Kidney capillary endothelial cell (primary cell): Measurements from ENCODE around the gene TNFRSF6B.

ENCODE experiments used
- DNase-seq: peaks from one replicate; pipeline ENCODE4 v3.0.0-alpha.2; 2018; ENCODE audit warnings: low spot score

The TNFRSF6B gene

DNA sequence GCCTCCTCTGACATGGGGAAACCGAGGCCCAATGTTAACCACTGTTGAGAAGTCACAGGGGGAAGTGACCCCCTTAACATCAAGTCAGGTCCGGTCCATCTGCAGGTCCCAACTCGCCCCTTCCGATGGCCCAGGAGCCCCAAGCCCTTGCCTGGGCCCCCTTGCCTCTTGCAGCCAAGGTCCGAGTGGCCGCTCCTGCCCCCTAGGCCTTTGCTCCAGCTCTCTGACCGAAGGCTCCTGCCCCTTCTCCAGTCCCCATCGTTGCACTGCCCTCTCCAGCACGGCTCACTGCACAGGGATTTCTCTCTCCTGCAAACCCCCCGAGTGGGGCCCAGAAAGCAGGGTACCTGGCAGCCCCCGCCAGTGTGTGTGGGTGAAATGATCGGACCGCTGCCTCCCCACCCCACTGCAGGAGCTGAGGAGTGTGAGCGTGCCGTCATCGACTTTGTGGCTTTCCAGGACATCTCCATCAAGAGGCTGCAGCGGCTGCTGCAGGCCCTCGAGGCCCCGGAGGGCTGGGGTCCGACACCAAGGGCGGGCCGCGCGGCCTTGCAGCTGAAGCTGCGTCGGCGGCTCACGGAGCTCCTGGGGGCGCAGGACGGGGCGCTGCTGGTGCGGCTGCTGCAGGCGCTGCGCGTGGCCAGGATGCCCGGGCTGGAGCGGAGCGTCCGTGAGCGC lies 1.6 kb downstream of the TNFRSF6B start:
- no peak for DNase-seq

DNA sequence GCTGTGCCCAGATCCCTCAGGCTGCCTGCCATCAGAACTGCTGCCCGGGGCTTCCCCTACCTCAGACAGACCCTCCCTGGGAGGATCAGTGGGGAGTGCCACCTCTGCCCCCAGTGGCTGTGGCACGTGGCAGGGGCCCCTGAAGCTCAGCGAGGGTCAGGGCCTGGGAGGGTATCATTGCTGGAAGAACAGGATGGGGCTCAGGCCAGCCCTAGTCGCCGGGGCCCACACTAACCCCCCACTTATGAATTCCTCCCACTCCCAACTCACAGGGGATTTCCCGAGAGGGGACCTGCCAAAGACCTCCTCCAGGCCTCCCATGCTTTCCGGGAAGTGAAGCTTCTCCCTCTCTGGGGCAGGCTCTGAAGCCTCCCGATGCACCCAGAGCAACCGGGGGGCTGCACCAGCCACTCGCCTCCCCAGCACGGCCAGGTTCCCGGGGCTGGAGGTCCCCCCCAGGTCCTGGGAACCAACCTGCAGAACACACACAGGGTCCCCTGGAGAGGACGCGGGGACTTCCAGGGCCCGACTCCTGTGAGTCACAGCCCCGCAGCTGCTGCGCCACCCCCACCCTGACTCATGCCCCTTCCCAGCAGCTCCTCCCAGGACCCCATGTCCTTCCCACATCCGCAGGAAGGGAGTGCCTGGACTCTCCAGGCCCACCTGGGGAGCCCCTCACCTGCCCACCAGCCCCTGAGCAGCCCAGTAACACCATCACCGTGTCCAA lies 2.5 kb downstream of the TNFRSF6B start:
- peak; percentile 68 for DNase-seq

DNA sequence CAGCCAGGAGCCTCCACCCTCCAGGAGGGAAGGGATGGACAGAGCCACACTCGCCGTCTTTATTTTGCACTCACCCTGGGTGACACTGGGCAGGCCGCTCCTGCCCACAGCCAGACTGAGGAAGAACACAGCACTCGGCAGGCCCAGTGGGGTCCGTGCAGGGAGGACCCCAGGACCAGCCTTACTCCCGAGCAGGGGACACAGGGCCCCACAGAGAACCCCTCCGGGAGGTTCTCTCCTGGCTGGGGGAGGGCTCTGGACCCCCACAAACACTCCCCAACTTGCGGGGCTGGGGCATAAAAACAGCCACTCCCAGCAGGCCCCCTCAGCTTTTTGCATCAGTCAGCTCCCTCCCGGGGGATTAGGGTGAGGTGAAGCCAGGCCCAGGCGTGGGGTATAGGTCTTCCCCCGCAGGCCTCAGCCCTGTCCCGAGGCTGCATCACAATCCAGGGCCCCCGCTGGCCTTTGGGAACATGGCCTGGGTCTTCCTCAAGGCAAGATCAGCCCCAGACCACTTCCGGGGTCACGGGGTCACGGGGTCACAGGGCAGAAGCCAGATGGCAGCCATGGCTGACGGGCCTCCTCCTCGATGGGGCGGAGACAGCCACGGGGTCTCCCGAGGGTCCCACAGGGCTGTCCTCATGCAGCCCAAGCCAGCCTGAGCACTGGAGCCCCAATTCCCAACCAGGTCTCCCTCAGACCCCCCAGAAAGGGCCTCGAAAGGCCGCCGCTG lies 3.2 kb downstream of the TNFRSF6B start:
- no peak for DNase-seq

DNA sequence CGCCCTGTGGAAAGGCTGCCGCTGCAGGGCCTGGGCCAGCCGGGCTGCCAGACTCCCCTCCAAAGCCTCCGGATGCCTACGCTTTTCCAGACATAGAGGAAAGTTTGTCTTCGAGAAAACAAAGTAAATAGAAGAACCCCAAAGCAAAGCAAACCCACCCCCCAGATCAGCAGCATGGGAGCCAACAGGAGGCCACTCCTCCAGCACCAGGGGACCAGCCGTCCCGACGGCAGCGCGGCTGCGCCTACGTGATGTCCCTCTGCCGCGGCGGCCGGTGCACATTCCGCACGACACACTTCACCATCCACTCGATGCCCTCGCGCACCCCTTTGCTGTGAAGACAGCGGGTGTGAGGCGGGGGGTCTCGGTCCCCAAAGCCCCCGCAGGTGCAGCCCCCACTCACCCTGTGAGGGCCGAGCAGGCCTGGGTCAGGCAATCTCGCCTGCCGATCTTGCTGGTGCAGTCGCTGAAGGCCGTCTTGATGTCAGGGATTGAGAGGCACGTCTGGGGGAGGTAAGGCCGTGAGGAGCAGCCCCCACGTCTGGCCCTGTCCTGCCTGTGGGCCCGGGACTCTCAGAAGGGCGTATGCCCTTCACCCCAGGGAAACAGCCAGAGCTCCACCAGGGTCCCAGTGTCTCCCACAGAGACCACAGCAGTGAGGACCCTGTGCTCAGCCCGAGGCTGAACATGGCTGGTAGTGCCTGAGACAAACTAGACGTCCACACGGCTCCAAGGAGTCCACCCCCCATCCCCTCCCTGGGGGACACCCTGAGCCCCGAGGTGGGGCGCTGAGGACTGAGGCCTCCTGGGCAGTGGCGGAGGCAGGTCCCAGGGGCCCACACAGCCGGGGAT lies 4.0 kb downstream of the TNFRSF6B start:
- DNase-seq = no peak

DNA sequence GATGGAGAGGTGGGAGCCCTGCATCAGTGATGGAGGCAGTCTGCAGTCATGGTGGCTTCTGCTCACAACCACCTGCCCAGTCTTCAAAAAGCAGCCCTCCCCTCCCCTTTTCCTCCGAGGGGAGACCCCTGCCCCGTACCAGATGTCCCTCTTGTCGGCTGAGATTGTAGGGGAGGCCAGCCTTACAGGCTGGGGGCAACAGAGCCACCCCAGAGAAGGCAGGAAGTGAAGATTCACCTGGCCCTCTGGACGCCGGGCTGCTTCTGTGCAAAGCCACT lies 4.5 kb downstream of the TNFRSF6B start:
- DNase-seq = no peak

DNA sequence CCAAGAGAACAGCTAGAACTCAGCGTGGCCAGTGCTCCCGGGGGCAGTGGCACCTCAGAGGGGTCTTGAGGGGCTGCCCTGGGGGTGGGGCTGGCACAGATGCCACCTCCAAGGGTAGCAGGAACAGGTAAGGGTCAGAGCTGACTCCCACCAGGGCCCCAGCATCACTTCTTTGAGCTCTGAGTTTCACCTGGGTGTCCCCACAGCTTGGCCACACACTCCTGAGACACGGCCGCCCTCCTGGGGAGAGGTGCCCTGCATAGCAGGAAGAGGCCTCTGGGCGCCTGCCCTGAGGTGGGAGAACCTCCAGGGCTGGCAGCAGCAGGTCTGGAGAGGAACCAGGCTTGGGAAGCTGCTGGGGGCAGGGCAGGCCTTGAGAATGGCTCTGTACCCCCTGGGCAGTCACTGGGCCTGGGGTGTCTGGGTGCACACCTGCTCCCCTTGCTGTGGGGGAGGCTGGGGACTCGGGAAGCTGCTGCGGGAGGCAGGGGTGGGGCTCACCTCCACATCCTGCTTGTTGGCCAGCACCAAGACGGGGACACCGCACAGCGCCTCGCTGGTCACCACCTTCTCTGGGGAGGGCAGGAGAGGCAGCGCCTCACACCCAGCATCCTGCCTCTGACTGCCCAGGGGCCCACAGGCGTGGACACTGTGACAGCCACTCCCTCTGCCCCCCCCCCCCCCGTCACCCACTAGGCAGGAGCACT lies 5.0 kb downstream of the TNFRSF6B start:
- DNase-seq = no peak

DNA sequence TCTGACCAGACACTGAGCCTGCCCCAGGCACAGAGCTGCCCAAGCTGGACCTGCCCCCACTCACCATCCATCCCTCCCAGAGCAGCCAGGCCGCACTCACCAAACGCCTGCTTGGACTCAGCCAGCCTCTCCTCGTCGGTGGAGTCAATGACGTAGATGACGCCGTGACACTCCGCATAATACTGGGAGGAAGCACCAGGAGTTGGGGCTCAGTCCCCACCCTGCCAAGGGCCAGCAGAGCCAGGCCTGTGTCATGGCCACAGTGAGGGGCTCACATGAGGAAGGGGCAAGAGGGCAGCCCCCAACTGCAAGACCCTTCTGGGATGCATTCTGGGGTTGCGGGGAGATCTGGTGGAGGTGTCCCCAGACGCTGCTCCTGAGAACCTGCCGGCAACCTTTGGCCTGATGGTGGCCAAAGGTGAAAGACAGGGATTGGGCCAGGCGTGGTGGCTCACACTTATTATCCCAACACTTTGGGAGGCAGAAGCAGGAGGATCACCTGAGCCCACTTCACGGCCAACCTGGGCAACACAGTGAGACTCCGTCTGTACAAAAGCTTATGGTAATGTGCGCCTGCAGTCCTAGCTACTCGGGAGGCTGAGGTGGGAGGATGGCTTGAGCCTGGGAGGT lies 5.7 kb downstream of the TNFRSF6B start:
- no peak for DNase-seq

DNA sequence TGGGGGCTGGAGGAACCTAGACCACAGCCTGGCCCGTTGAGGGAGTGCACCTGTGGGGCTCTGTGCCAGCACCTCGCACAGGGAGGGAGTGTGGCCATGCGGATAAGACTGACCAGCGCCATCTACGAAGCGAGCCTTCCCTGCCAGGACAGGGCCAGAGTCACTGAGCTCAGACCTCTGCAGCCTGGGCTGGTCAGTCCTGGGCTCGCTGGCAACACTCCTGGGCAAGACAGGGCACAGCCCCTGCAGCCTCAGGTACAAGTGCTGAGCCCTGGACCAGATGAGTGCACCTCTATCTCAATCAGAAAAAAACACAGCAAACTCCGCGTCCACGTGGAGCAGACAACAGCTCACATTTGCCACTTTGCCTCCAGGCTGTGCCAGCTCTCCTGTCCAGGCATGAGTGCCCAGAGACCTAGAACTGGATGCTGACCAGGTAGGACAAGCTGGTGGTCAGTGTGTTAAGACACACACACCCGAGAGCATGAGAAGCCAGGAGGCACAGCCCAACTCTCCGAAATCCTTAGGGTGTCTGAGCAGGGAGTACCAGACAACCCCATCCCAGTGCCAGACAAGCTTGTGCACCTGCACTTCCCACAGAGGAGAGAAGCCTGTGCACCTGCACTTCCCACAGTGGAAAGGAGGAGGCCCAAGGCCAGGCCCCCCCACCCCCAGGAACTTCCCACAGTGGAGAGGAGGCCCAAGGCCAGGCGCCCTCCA lies 6.5 kb downstream of the TNFRSF6B start:
- no peak for DNase-seq

DNA sequence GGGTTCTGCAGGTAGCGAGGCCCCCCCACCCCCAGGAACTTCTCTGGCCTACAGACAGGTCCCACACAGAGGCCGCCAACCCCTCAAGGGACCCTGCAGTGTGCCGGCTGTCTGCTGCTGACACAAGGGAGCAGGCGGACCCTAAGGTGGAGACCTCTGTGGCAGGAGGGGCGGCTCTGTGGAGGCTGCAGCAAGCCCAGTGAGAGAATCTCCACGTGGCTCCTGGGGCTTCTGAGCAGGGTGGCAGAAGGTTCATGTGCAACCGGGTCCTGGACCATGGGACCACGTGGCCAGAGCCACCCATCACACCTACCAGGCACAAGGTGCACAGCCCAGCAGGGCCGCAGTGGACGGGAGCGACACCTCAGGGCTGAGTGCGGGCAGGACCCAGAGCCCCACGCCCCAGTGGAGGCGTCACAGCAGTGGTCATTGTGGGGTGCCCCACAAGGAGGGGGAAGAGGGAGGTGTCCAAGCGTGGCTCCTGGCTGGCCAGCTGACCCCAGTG lies 7.1 kb downstream of the TNFRSF6B start:
- no peak for DNase-seq

DNA sequence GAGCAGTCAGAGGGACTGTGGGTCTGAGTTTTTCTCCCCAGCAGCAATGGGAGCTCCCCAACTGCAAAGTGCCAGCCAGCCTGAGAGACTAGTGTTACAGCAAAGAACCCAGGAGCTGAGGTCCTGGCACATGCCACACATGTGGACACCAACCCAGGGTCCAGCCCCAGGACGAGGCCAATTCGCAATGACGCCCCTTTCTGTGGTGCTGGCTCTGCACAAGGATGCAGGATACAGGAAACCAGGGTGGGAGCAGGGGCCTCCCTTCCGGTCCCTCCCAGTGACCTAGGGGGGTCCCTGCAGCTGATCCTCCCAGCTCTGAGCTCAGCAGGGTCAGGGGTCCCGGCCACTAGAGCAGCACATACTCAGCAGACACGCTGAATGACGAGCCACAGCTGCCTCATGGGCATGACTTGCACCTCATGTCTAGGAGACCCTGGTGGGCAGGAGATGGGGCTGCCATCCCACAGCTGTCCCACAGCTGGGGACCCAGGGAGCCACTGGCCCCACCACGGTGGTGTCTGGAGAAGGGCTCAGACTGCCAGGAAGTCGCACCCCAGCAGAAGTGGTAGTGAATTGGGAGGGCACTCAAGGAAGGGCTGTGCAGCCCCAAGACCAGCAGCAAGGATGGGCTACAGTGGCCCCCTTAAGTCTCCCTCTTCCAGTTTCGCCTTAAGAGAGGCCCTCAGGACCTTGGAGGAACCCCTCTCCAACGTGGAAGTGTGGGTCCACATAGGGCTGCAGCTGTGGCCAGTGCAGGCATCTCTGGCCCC lies 7.7 kb downstream of the TNFRSF6B start:
- DNase-seq = no peak

DNA sequence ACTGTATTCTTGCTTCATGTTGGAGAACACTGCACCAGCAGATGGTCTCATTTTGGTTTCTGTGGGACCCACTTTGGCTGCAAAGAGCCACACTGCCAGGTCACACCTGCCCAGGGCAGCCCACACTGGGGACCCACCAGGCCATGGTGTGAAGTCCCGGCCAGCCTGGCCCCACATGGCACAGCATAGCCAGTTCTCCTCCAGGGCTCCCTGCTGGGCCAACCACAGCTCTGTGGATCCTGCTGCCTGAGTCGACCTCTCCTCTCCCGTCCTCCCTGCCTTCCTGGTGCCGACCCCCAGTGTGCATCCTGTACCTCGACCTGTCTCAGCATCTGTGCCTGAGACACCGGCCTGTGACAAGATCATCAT lies 8.3 kb downstream of the TNFRSF6B start:
- no peak for DNase-seq

DNA sequence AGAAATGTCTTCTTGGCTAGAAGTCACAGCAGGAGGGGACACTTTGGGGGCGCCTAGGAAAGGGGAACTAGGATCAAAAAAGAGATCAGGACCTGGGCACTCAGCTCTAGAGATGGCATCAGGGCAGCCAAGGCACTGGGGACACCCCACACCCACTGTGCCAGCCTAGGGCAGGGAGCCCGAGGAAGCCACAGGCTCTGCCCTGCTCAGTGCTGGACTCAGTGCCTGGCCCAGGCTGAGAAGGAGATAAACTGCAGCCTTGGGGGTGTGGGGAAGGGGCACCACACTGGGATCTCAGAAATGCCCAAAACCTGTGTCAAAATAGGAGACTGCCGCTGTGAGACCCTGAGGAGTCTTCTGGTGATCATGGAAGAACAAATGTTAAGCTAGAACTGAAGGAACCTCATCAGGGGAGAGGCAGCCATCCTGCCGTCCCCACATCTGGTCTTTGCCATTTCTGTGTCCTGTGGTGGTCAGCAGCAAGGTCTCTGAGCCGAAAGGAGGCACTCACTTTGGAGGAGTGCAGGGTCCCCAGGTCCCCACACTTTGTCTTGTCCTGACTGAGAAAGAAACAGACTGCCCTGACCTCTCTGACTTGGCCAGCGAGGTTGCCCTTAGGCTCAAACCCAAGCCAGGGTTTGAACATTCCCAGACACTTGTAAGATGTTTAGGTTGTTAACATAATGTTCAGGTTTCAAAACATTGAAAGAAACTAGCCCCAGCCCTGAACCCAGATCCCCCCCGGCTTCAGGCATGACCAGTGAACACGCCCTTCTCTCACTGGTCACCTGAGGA lies 9.0 kb downstream of the TNFRSF6B start:
- no peak for DNase-seq

DNA sequence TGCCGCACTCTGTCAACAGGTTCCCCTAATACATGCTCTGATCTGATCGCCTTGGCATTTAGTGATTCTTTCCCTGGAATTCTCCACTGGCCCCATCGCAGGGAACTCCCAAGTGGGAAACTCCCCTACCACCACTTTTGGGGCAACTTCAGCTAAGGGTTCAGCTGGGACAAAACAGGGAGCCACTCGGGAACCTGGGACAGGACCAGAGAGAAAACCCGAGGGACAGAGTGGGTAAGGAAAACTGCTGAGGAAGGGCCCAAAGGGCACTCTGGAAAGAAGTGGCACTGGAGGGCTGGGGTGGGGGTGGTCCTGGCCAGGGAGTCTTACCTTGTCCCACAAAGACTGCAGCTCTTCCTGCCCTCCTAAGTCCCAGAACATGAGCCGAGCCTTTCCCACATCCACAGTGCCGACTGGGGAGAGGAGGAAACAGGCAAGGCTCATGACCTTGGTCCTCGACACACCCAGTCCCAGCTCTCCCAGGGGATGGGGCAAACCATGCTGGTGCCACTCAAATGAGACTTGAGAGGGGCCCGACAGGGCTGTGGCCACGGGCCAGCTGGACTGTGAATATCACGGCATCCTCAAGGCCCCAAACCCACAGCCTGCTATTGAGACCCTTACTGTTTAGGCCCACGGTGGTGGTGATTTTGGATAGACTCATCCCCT lies 9.7 kb downstream of the TNFRSF6B start:
- no peak for DNase-seq

DNA sequence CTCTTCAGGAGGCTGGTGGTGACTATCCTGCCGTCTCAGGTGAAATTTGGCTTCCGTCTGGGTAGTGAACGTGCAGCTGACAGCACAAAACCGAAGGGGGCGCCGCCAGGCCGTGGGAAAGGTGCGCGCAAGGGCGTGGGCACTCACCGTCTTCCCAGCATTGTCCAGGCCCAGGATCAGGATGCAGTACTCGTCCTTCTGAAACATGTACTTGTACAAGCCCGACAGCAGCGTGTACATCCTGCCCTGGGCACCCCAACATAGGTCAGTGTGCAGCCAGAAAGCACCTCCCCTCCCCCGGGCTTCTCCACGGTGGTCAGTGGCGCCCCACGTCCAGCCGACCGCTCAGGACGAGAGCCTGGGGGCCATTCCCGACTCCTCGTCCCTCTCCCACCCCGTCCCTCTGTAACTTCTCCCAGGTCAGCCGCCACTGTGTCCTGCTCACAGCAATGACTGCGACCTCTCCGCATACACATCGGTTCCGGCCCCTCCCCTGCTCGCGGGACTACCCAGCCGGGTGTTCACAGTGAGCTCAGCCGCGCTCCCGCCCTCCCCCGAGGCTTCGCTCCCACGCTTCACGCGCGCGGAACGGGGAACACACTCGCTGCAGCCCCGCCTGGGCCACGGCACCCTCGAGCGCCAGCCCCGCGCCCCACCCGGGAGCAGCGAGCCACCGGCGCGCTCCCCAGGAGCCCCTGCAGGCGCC lies 10.6 kb downstream of the TNFRSF6B start:
- DNase-seq = peak; percentile 40

DNA sequence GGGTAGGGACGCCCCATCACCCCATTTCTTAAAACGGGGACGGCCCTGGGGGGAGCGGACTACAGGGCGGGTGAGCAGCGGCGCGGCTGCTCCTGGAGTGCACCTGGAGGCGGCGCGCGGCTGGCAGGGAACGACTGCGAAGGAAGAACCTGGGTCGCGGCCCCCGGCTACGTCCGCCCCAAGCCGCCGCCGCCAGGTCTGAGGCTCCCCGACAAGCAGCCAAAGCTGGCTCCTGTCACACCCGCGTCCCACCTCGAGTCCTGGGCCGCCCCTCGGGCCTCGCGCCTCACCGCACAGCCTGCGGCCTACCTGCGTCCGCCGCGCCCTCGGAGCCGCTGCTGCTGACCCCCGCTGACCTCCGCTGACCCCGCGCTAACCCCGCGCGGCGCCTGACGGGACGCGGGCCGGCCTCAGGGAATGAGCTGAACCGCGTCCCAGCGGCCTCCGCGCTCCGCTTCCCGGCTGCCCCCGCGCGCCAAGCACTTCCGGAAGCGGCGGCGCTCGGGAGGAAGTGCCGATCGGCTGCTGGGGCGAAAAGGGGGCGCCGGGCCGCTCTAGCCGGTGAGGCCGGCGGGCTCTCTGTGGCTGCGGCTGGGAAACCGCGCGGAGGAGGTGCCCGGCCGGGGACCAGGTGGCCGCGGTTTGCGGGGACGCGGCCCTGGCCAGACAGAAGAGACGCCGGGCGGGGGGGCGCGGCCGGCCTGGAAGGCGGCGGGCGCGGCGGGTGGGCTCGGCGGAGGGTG lies 11.3 kb downstream of the TNFRSF6B start, which contains the start of the genes ARFRP1 and ZGPAT:
ARFRP1 (minus strand) TSS at position 419 of the 743 bp plus-strand sequence. CDS start 885 bp downstream, outside the sequence.
ZGPAT (plus strand) TSS at position 482 of the 743 bp plus-strand sequence. CDS start 542 bp downstream, outside the sequence.
- peak; percentile 76 for DNase-seq

DNA sequence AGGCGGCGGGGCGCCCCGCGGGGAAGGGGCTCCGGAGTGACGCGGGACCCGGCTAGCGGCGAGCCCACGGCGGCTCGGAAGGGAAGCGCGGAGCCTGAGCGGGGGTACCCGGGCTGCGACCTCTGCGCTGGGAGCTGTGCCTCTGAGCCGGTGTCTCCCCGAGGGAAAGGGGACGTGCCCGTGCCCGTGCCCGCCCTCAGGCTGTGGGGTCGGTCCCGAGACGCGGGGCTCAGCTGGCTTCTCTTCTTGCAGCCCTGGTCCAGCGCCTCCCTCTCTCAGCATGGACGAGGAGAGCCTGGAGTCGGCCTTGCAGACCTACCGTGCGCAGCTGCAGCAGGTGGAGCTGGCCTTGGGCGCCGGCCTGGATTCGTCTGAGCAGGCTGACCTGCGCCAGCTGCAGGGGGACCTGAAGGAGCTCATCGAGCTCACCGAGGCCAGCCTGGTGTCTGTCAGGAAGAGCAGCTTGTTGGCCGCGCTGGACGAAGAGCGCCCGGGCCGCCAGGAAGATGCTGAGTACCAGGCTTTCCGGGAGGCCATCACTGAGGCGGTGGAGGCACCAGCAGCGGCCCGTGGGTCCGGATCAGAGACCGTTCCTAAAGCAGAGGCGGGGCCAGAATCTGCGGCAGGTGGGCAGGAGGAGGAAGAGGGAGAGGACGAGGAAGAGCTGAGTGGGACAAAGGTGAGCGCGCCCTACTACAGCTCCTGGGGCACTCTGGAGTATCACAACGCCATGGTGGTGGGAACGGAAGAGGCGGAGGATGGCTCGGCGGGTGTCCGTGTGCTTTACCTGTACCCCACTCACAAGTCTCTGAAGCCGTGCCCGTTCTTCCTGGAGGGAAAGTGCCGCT lies 12.1 kb downstream of the TNFRSF6B start:
- no peak for DNase-seq
